ENCODE measurements around the gene USB1. TPM values are rescaled to one million over a fixed set of nuclear protein-coding genes. Genes with fewer than 3 reads are reported as not detected.
A peak's percentile ranks its signal among the peaks of the same experiment; 100 is the strongest.

The USB1 gene
- total and polyA plus RNA-seq, 7 experiments from 2014 or later: 26.8 to 50.8 (median 28.9) TPM

GRCh38 chr16:58046936-58047335, 45.7 kb downstream of the USB1 start:
- Mint-ChIP-seq H3K9me3 (no peaks in the 10 kb centered on the region), H3K4me3 (no peak overlapping the region), H3K36me3 (no peaks in the 10 kb centered on the region), H3K27me3 (no peaks in the 10 kb centered on the region), H3K27ac (no peak overlapping the region), H3K4me1 (peaks cover 0 to 2% (median 0%) of the 10 kb centered on the region in 7 donors)
- POLR2A ChIA-PET: no interaction called here
- Histone ChIP-seq H3K36me3 (ENCODE audit: control insufficient read depth in 2 of 3, insufficient read depth in 3 of 3, low read length in 3 of 3) (no peaks in the 10 kb centered on the region), H3K9me3 (ENCODE audit: control insufficient read depth in 2 of 3, low read length in 3 of 3) (no peaks in the 10 kb centered on the region), H3K4me3 (ENCODE audit: low read length) (no peak overlapping the region), H3K27ac (ENCODE audit: low read depth, low read length) (no peak overlapping the region), H3K4me1 (ENCODE audit: control insufficient read depth in 2 of 2, insufficient read depth in 2 of 2, low read length in 2 of 2) (no peaks in the 10 kb centered on the region), H3K27me3 (ENCODE audit: control insufficient read depth in 2 of 2, insufficient read depth in 2 of 2, low read length in 2 of 2) (no peaks in the 10 kb centered on the region)
- intact Hi-C loops (cut with micrococcal nuclease): no loop called here
- CTCF ChIA-PET: no interaction called here
- DNase-seq (no peak), ATAC-seq (no peak)

GRCh38 chr16:58047557-58048348, 46.5 kb downstream of the USB1 start:
- no peaks in the 10 kb centered on the region for H3K9me3 Mint-ChIP-seq
- H3K4me1 ChIP-seq (ENCODE audit: control insufficient read depth in 2 of 2, insufficient read depth in 2 of 2, low read length in 2 of 2): no peaks in the 10 kb centered on the region
- POLR2A ChIA-PET: no interaction called here
- no peak overlapping the region for H3K27ac Mint-ChIP-seq
- no peaks in the 10 kb centered on the region for H3K36me3 Mint-ChIP-seq
- no peaks in the 10 kb centered on the region for H3K9me3 ChIP-seq (ENCODE audit: control insufficient read depth in 2 of 3, low read length in 3 of 3)
- no peaks in the 10 kb centered on the region for H3K27me3 Mint-ChIP-seq
- ATAC-seq: no peak
- intact Hi-C loops (cut with micrococcal nuclease): no loop called here
- no peak overlapping the region for H3K4me3 Mint-ChIP-seq
- DNase-seq: no peak
- H3K27ac ChIP-seq (ENCODE audit: low read depth, low read length): no peak overlapping the region
- H3K36me3 ChIP-seq (ENCODE audit: control insufficient read depth in 2 of 3, insufficient read depth in 3 of 3, low read length in 3 of 3): no peaks in the 10 kb centered on the region
- H3K27me3 ChIP-seq (ENCODE audit: control insufficient read depth in 2 of 2, insufficient read depth in 2 of 2, low read length in 2 of 2): no peaks in the 10 kb centered on the region
- no peak overlapping the region for H3K4me3 ChIP-seq (ENCODE audit: low read length)
- CTCF ChIA-PET: no interaction called here
- H3K4me1 Mint-ChIP-seq: peaks cover 0 to 2% (median 0%) of the 10 kb centered on the region in 7 donors

- DNase-seq: no peak
- H3K27ac Mint-ChIP-seq: no peak overlapping the region
- Histone ChIP-seq H3K9me3 (ENCODE audit: control insufficient read depth in 2 of 3, low read length in 3 of 3) (no peaks in the 10 kb centered on the region), H3K4me3 (ENCODE audit: low read length) (no peak overlapping the region), H3K36me3 (ENCODE audit: control insufficient read depth in 2 of 3, insufficient read depth in 3 of 3, low read length in 3 of 3) (no peaks in the 10 kb centered on the region), H3K4me1 (ENCODE audit: control insufficient read depth in 2 of 2, insufficient read depth in 2 of 2, low read length in 2 of 2) (no peaks in the 10 kb centered on the region), H3K27me3 (ENCODE audit: control insufficient read depth in 2 of 2, insufficient read depth in 2 of 2, low read length in 2 of 2) (no peaks in the 10 kb centered on the region), H3K27ac (ENCODE audit: low read depth, low read length) (no peak overlapping the region)
- CTCF ChIA-PET: no interaction called here
- ATAC-seq: no peak
- H3K36me3 Mint-ChIP-seq: no peaks in the 10 kb centered on the region
- H3K27me3 Mint-ChIP-seq: no peaks in the 10 kb centered on the region
- no peaks in the 10 kb centered on the region for H3K9me3 Mint-ChIP-seq
- no peak overlapping the region for H3K4me3 Mint-ChIP-seq
- POLR2A ChIA-PET: no interaction called here
- intact Hi-C loops (cut with micrococcal nuclease): no loop called here
- peaks cover 0 to 2% (median 0%) of the 10 kb centered on the region in 7 donors for H3K4me1 Mint-ChIP-seq
These were observed 47.5 kb downstream of the USB1 start for GRCh38 chr16:58048494-58049231.

- Histone ChIP-seq H3K4me1 (ENCODE audit: control insufficient read depth in 2 of 2, insufficient read depth in 2 of 2, low read length in 2 of 2) (no peaks in the 10 kb centered on the region), H3K9me3 (ENCODE audit: control insufficient read depth in 2 of 3, low read length in 3 of 3) (no peaks in the 10 kb centered on the region), H3K27ac (ENCODE audit: low read depth, low read length) (no peak overlapping the region), H3K27me3 (ENCODE audit: control insufficient read depth in 2 of 2, insufficient read depth in 2 of 2, low read length in 2 of 2) (no peaks in the 10 kb centered on the region), H3K4me3 (ENCODE audit: low read length) (no peak overlapping the region), H3K36me3 (ENCODE audit: control insufficient read depth in 2 of 3, insufficient read depth in 3 of 3, low read length in 3 of 3) (no peaks in the 10 kb centered on the region)
- H3K27ac Mint-ChIP-seq: no peak overlapping the region
- intact Hi-C loops (cut with micrococcal nuclease): no loop called here
- H3K4me1 Mint-ChIP-seq: peaks cover 0 to 6% (median 0%) of the 10 kb centered on the region in 7 donors
- ChIA-PET CTCF (interaction anchor here (0.7 kb wide), 1 partner anchor 73 kb away, joined by 3 read pairs; no protein-coding TSS in a partner anchor), POLR2A (no interaction called here)
- no peaks in the 10 kb centered on the region for H3K9me3 Mint-ChIP-seq
- no peaks in the 10 kb centered on the region for H3K27me3 Mint-ChIP-seq
- ATAC-seq: no peak
- no peak for DNase-seq
- H3K36me3 Mint-ChIP-seq: no peaks in the 10 kb centered on the region
- no peak overlapping the region for H3K4me3 Mint-ChIP-seq
These were observed 48.3 kb downstream of the USB1 start for GRCh38 chr16:58049232-58050185.

- CTCF ChIA-PET: no interaction called here
- DNase-seq: no peak
- no peak for ATAC-seq
- Histone ChIP-seq H3K27me3 (ENCODE audit: control insufficient read depth in 2 of 2, insufficient read depth in 2 of 2, low read length in 2 of 2) (no peaks in the 10 kb centered on the region), H3K4me3 (ENCODE audit: low read length) (no peak overlapping the region), H3K36me3 (ENCODE audit: control insufficient read depth in 2 of 3, insufficient read depth in 3 of 3, low read length in 3 of 3) (no peaks in the 10 kb centered on the region), H3K27ac (ENCODE audit: low read depth, low read length) (no peak overlapping the region), H3K9me3 (ENCODE audit: control insufficient read depth in 2 of 3, low read length in 3 of 3) (no peaks in the 10 kb centered on the region), H3K4me1 (ENCODE audit: control insufficient read depth in 2 of 2, insufficient read depth in 2 of 2, low read length in 2 of 2) (no peaks in the 10 kb centered on the region)
- Mint-ChIP-seq H3K4me3 (no peak overlapping the region), H3K27me3 (no peaks in the 10 kb centered on the region), H3K27ac (peak overlapping the region in 1 of 9 donors; percentile 29), H3K4me1 (peaks cover 0 to 10% (median 0%) of the 10 kb centered on the region in 7 donors), H3K36me3 (no peaks in the 10 kb centered on the region), H3K9me3 (no peaks in the 10 kb centered on the region)
- intact Hi-C loops (cut with micrococcal nuclease): no loop called here
- POLR2A ChIA-PET: no interaction called here
These were observed 50.1 kb downstream of the USB1 start for GRCh38 chr16:58051296-58051695.

- no peak for DNase-seq
- ATAC-seq: no peak
- no peaks in the 10 kb centered on the region for H3K9me3 ChIP-seq (ENCODE audit: control insufficient read depth in 2 of 3, low read length in 3 of 3)
- POLR2A ChIA-PET: no interaction called here
- H3K4me1 ChIP-seq (ENCODE audit: control insufficient read depth in 2 of 2, insufficient read depth in 2 of 2, low read length in 2 of 2): no peaks in the 10 kb centered on the region
- no peaks in the 10 kb centered on the region for H3K27me3 Mint-ChIP-seq
- no peaks in the 10 kb centered on the region for H3K9me3 Mint-ChIP-seq
- no peak overlapping the region for H3K4me3 Mint-ChIP-seq
- no peaks in the 10 kb centered on the region for H3K36me3 Mint-ChIP-seq
- no peak overlapping the region for H3K27ac Mint-ChIP-seq
- CTCF ChIA-PET: no interaction called here
- H3K36me3 ChIP-seq (ENCODE audit: control insufficient read depth in 2 of 3, insufficient read depth in 3 of 3, low read length in 3 of 3): no peaks in the 10 kb centered on the region
- H3K4me3 ChIP-seq (ENCODE audit: low read length): no peak overlapping the region
- intact Hi-C loops (cut with micrococcal nuclease): no loop called here
- H3K27ac ChIP-seq (ENCODE audit: low read depth, low read length): no peak overlapping the region
- H3K4me1 Mint-ChIP-seq: peaks cover 0 to 10% (median 0%) of the 10 kb centered on the region in 7 donors
- no peaks in the 10 kb centered on the region for H3K27me3 ChIP-seq (ENCODE audit: control insufficient read depth in 2 of 2, insufficient read depth in 2 of 2, low read length in 2 of 2)
These were observed 50.8 kb downstream of the USB1 start for GRCh38 chr16:58051821-58052603.

Data from naive thymus-derived CD4-positive, alpha-beta T cell (primary cell).